Loucy (cell line): ENCODE results near the gene EPHA6.

ENCODE experiments used
- H2AFZ ChIP-seq: fragments of 200-600 bp; sonication (generic); 2 replicates; pipeline ENCODE4 v1.6.0; 2016; ENCODE audit warnings: antibody characterized with exemption, mild to moderate bottlenecking, low read length, moderate library complexity
- H3F3A ChIP-seq: fragments of 200-600 bp; 2 replicates; pipeline ENCODE4 v1.6.0; 2016; ENCODE audit warnings: antibody characterized with exemption, low read depth, mild to moderate bottlenecking
- H3K27me3 ChIP-seq: fragments of 200-600 bp; sonication (generic); 2 replicates; pipeline ENCODE4 v1.6.1; 2014; ENCODE audit warnings: low read length, mild to moderate bottlenecking; ENCODE audit not compliant: insufficient read depth, poor library complexity, severe bottlenecking
- H3K36me3 ChIP-seq: fragments of 200-600 bp; sonication (generic); 2 replicates; pipeline ENCODE4 v1.6.1; 2016; ENCODE audit warnings: low read length; ENCODE audit not compliant: insufficient read depth
- H3K4me1 ChIP-seq: fragments of 200-600 bp; sonication (generic); 2 replicates; pipeline ENCODE4 v1.5.1; 2014; ENCODE audit warnings: low read length, mild to moderate bottlenecking; ENCODE audit not compliant: insufficient read depth, poor library complexity, severe bottlenecking
- H3K4me2 ChIP-seq: fragments of 200-600 bp; sonication (generic); 2 replicates; pipeline ENCODE4 v1.6.0; 2014; ENCODE audit warnings: antibody characterized with exemption, low read length, low read depth, mild to moderate bottlenecking; ENCODE audit not compliant: poor library complexity, severe bottlenecking
- H3K4me3 ChIP-seq: fragments of 200-600 bp; sonication (generic); 2 replicates; pipeline ENCODE4 v1.5.1; 2014; ENCODE audit warnings: low read length, mild to moderate bottlenecking, mixed read lengths; ENCODE audit not compliant: poor library complexity, severe bottlenecking
- H3K79me2 ChIP-seq: fragments of 200-600 bp; sonication (generic); 2 replicates; pipeline ENCODE4 v1.6.1; 2014; ENCODE audit warnings: low read length; ENCODE audit not compliant: insufficient read depth
- H3K9ac ChIP-seq: fragments of 200-600 bp; sonication (generic); 2 replicates; pipeline ENCODE4 v1.6.0; 2014; ENCODE audit warnings: mild to moderate bottlenecking, low read depth, low read length, moderate library complexity; ENCODE audit not compliant: poor library complexity, severe bottlenecking
- H3K9me2 ChIP-seq: fragments of 200-600 bp; sonication (generic); replicated peaks from 2 replicates; pipeline ENCODE4 v1.6.1; 2016; ENCODE audit warnings: low read depth, low read length, mixed read lengths
- H3K9me3 ChIP-seq: fragments of 200-600 bp; sonication (generic); 2 replicates; pipeline ENCODE4 v1.6.1; 2014; ENCODE audit warnings: mild to moderate bottlenecking, antibody characterized with exemption, low read length, low read depth; ENCODE audit not compliant: insufficient read depth
- H4K20me1 ChIP-seq: fragments of 200-600 bp; sonication (generic); 2 replicates; pipeline ENCODE4 v1.6.0; 2014; ENCODE audit warnings: antibody characterized with exemption, low read length, mild to moderate bottlenecking; ENCODE audit not compliant: insufficient read depth, poor library complexity, severe bottlenecking
- EZH2phosphoT487 ChIP-seq: fragments of 200-600 bp; IDR thresholded peaks from 2 replicates; pipeline ENCODE4 v1.6.1; 2018; ENCODE audit warnings: antibody characterized with exemption, mild to moderate bottlenecking, moderate library complexity, borderline replicate concordance
- TF ChIP-seq, protein P1 (sequence below): fragments of 200-600 bp; sonication (generic); conservative IDR thresholded peaks from 2 replicates; pipeline ENCODE4 v1.5.1; 2014; ENCODE audit warnings: mild to moderate bottlenecking, antibody characterized with exemption, low read length

Gene EPHA6

GRCh38 chr3:97360804-97361203 is 546.4 kb downstream of the EPHA6 start:
- no peaks in the 10 kb centered on the region for H3K9me3 ChIP-seq
- H3K79me2 ChIP-seq = no peaks in the 10 kb centered on the region
- H3K4me1 ChIP-seq = no peaks in the 10 kb centered on the region
- no peak overlapping the region for H2AFZ ChIP-seq
- TF ChIP-seq EZH2phosphoT487 = no peak
- TF ChIP-seq, protein P1, sequence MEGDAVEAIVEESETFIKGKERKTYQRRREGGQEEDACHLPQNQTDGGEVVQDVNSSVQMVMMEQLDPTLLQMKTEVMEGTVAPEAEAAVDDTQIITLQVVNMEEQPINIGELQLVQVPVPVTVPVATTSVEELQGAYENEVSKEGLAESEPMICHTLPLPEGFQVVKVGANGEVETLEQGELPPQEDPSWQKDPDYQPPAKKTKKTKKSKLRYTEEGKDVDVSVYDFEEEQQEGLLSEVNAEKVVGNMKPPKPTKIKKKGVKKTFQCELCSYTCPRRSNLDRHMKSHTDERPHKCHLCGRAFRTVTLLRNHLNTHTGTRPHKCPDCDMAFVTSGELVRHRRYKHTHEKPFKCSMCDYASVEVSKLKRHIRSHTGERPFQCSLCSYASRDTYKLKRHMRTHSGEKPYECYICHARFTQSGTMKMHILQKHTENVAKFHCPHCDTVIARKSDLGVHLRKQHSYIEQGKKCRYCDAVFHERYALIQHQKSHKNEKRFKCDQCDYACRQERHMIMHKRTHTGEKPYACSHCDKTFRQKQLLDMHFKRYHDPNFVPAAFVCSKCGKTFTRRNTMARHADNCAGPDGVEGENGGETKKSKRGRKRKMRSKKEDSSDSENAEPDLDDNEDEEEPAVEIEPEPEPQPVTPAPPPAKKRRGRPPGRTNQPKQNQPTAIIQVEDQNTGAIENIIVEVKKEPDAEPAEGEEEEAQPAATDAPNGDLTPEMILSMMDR = no peak
- H3K9me2 ChIP-seq = no peaks in the 10 kb centered on the region
- H3F3A ChIP-seq = no peaks in the 10 kb centered on the region
- no peaks in the 10 kb centered on the region for H4K20me1 ChIP-seq
- H3K27me3 ChIP-seq = no peaks in the 10 kb centered on the region
- no peak overlapping the region for H3K4me3 ChIP-seq
- H3K9ac ChIP-seq = no peak overlapping the region
- no peak overlapping the region for H3K4me2 ChIP-seq
- no peaks in the 10 kb centered on the region for H3K36me3 ChIP-seq

DNA sequence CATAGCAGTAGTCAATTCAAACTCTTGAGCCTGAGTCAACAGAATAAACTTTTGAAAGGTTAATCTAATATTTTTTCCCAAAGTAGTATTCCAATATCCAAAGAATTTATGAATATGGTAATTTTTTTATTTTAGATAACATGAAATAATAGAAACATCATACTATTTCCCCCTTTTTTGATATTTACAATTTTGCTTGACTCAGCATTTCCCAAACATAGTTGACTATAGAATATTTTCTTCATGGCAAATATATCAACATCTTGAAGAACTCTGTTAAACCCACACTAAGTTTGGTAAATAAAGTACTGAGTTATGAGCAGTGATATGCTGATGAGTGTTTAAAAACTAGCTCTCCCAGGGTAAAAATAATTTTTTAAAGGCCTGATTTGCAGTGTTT is 570.2 kb downstream of the EPHA6 start:
- no peak overlapping the region for H3K4me2 ChIP-seq
- H3K4me1 ChIP-seq = no peaks in the 10 kb centered on the region
- H3F3A ChIP-seq = no peaks in the 10 kb centered on the region
- no peaks in the 10 kb centered on the region for H4K20me1 ChIP-seq
- no peaks in the 10 kb centered on the region for H3K9me2 ChIP-seq
- no peaks in the 10 kb centered on the region for H3K27me3 ChIP-seq
- H3K36me3 ChIP-seq = no peaks in the 10 kb centered on the region
- no peak overlapping the region for H3K4me3 ChIP-seq
- no peaks in the 10 kb centered on the region for H3K9me3 ChIP-seq
- TF ChIP-seq, protein P1 = no peak
- no peak for TF ChIP-seq EZH2phosphoT487
- no peak overlapping the region for H3K9ac ChIP-seq
- H2AFZ ChIP-seq = no peak overlapping the region
- H3K79me2 ChIP-seq = no peaks in the 10 kb centered on the region

- no peak overlapping the region for H3K9ac ChIP-seq
- no peak overlapping the region for H2AFZ ChIP-seq
- no peaks in the 10 kb centered on the region for H3K9me3 ChIP-seq
- no peak overlapping the region for H3K4me2 ChIP-seq
- TF ChIP-seq EZH2phosphoT487 = no peak
- TF ChIP-seq, protein P1 = no peak
- no peaks in the 10 kb centered on the region for H3F3A ChIP-seq
- no peaks in the 10 kb centered on the region for H4K20me1 ChIP-seq
- H3K4me1 ChIP-seq = no peaks in the 10 kb centered on the region
- no peaks in the 10 kb centered on the region for H3K79me2 ChIP-seq
- no peaks in the 10 kb centered on the region for H3K27me3 ChIP-seq
- no peaks in the 10 kb centered on the region for H3K9me2 ChIP-seq
- no peak overlapping the region for H3K4me3 ChIP-seq
- H3K36me3 ChIP-seq = no peaks in the 10 kb centered on the region
Measured at GRCh38 chr3:97388774-97389173, 574.4 kb downstream of the EPHA6 start.
